ENCODE results near the gene SPAG5. TPM values are rescaled to one million over a fixed set of nuclear protein-coding genes. Genes with fewer than 3 reads are reported as not detected.
A peak's percentile ranks its signal among the peaks of the same experiment; 100 is the strongest.

SPAG5 gene
- total RNA-seq, 4 donors from 2014 or later, result 5.7 to 11.4 (median 7.6) TPM

DNA sequence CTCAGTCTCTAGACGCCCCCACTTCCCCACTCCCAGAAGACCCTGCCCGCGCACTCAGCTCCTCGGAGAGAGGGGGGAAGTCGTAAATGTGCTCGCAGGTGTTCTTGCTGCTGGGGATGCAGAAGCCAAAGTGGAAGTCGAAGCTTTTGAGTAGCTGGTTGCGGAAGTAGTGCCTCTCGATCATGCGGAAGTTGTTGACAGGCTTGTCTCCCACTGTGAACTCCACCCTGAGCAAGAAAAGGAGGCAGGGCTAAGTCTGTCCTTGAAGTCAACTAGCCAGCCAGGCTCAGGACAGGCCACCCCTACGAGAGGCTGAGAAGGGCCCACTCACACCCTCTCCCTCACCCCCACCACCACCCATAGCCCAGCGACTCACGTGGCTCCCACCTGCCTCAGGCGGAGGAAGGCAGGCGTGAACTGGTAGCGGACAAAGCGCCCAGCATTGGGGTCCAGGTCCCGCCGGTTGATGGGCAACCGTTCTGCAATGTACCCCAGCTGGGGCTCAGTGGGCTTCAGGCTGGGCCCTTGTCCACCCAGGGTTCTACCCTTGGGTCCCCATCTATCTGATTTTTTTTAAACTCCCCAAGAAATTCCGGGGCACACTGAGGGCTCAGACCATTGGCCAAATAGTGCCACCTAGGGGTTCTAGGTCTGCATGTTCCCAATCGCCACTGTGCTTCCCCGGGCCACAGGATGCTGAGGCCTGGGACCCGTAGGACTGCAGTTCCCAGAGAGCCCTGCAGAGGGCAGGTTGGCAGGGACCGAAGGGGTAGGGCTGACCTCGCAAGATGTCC is 51.0 kb downstream of the SPAG5 start:
- no peak for TF ChIP-seq POLR2A (IDR thresholded peaks at IDR 0.05)
- TF ChIP-seq, protein P1, sequence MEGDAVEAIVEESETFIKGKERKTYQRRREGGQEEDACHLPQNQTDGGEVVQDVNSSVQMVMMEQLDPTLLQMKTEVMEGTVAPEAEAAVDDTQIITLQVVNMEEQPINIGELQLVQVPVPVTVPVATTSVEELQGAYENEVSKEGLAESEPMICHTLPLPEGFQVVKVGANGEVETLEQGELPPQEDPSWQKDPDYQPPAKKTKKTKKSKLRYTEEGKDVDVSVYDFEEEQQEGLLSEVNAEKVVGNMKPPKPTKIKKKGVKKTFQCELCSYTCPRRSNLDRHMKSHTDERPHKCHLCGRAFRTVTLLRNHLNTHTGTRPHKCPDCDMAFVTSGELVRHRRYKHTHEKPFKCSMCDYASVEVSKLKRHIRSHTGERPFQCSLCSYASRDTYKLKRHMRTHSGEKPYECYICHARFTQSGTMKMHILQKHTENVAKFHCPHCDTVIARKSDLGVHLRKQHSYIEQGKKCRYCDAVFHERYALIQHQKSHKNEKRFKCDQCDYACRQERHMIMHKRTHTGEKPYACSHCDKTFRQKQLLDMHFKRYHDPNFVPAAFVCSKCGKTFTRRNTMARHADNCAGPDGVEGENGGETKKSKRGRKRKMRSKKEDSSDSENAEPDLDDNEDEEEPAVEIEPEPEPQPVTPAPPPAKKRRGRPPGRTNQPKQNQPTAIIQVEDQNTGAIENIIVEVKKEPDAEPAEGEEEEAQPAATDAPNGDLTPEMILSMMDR (IDR thresholded peaks at IDR 0.05), result peak; percentile 75 to 89 (median 83)
- TF ChIP-seq EP300 (IDR thresholded peaks at IDR 0.05), result no peak
- Histone ChIP-seq H3K4me1 (peaks cover 0 to 34% (median 9%) of the 10 kb centered on the region in 4 donors), H3K27ac (peak overlapping the region in 3 of 4 donors; percentile 0 to 66 (median 54)), H3K36me3 (peaks cover 0 to 11% (median 0%) of the 10 kb centered on the region in 3 donors), H3K9me3 (no peaks in the 10 kb centered on the region), H3K27me3 (no peaks in the 10 kb centered on the region), H3K4me3 (no peak overlapping the region)
- whole genome bisulfite sequencing, 2 donors, result 63 to 73% methylated on average over 26 of the region's 26 CpGs
- DNase-seq (ENCODE audit: low spot score in 2 of 2), result peak; percentile 53 to 61

DNA sequence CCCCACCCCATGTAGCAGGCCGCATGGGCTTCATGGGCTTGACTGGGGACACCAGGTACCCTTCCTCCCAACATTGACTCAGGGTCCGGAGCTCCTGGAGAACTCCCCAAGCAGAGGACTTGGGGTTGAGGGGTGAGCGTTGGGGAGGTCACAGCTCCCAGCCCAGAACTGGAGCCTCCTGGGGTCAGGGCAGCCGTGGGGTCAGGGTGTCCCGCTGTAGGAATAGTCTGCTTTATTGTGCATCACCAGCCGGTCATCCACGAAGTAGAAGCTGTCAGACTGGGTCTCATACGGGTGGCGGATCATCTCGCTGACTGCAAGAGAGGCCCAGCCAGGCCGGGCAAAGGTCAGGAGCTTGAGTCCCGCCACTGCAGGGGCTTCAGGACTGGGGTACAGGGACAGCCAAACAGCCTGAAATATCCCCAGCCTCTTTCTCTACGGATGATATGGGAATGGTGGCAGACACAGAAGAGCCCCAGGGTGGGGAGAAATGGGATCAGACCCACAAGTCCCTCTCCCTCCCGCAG is 51.7 kb downstream of the SPAG5 start:
- TF ChIP-seq POLR2A (IDR thresholded peaks at IDR 0.05) (no peak), EP300 (IDR thresholded peaks at IDR 0.05) (no peak)
- TF ChIP-seq, protein P1 (IDR thresholded peaks at IDR 0.05), result no peak
- Histone ChIP-seq H3K9me3 (no peaks in the 10 kb centered on the region), H3K36me3 (peaks cover 0 to 11% (median 0%) of the 10 kb centered on the region in 3 donors), H3K4me3 (no peak overlapping the region), H3K27me3 (no peaks in the 10 kb centered on the region), H3K4me1 (peaks cover 0 to 31% (median 7%) of the 10 kb centered on the region in 4 donors), H3K27ac (peak overlapping the region in 1 of 4 donors; percentile 2)
- no peak for DNase-seq (ENCODE audit: low spot score in 2 of 2)
- WGBS, 2 donors, result 81 to 90% methylated on average over 14 of the region's 14 CpGs

DNA sequence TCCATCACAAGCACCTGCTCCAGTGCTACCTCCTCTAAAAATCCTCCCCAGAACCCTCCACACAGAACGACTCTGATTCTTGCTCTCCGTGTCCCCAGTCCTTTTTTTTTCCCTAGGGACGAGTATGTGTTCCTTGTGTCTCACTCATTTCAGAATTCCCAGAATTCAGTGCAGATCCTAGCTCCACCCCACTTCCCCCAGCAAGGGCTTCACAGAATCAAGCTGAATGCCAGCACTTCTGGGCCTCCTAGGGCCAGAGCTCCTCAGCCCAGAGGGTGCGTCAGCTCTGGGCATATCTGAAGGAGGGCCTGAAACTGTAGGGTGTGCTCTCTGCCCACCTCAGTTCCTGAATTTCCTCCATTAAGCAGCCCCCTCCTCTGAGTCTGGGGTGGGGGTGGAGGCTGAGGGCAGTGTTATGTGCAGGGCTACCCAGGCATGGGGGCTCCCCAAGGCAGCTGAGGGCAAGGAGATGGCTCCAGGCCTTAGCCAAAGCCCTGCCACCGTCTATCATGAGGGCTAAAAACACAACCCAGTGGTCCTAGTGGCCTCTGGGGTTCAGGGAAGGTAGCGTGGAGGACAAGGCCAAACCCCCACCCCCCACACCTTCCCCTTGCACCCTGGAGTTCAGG is 52.9 kb downstream of the SPAG5 start:
- no peak for DNase-seq (ENCODE audit: low spot score in 2 of 2)
- H3K4me1 ChIP-seq, result peaks cover 0 to 20% (median 2%) of the 10 kb centered on the region in 4 donors
- no peaks in the 10 kb centered on the region for H3K9me3 ChIP-seq
- H3K27me3 ChIP-seq, result no peaks in the 10 kb centered on the region
- no peak overlapping the region for H3K27ac ChIP-seq
- peaks cover 0 to 11% (median 0%) of the 10 kb centered on the region in 3 donors for H3K36me3 ChIP-seq
- TF ChIP-seq POLR2A (IDR thresholded peaks at IDR 0.05) (no peak), EP300 (IDR thresholded peaks at IDR 0.05) (no peak)
- TF ChIP-seq, protein P1 (IDR thresholded peaks at IDR 0.05), result no peak
- WGBS, 2 donors, result 58 to 63% methylated on average over 6 of the region's 6 CpGs
- H3K4me3 ChIP-seq, result no peak overlapping the region

DNA sequence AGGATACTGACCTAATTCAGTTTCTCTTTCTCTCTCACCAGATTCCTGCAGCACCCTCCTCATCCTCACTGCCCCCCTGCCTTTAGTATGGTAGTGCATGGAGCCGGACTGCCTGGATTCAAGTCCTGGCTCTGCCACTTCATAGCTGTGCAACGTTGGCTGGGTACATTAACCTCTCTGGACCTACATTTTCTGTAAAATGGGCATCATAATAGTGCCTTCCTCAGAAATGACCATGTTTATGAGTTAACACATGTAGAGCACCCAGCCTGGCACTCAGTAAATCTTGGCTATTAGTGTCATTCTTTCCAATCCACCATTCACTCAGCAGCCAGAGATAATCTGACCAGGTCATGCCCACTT is 53.7 kb downstream of the SPAG5 start:
- no peak for DNase-seq (ENCODE audit: low spot score in 2 of 2)
- H3K36me3 ChIP-seq, result peaks cover 0 to 11% (median 0%) of the 10 kb centered on the region in 3 donors
- no peak overlapping the region for H3K4me3 ChIP-seq
- no peak for TF ChIP-seq EP300 (IDR thresholded peaks at IDR 0.05)
- no peak for TF ChIP-seq POLR2A (IDR thresholded peaks at IDR 0.05)
- TF ChIP-seq, protein P1 (IDR thresholded peaks at IDR 0.05), result no peak
- WGBS, 2 donors, result 84 to 89% methylated on average over 2 of the region's 2 CpGs
- no peaks in the 10 kb centered on the region for H3K9me3 ChIP-seq
- H3K27ac ChIP-seq, result no peak overlapping the region
- H3K4me1 ChIP-seq, result peaks cover 0 to 13% (median 2%) of the 10 kb centered on the region in 4 donors
- no peaks in the 10 kb centered on the region for H3K27me3 ChIP-seq

Data from tibial nerve (tissue), 4 donors.